SIG-M5 treated with dmso at 0.1 percent for 504 hours (cell line): ENCODE measurements around the gene TGFB2.

ENCODE experiments used
- DNase-seq: peaks from one replicate; lab custom pipeline; 2025; ENCODE audit not compliant: unreplicated experiment; lab: John Stamatoyannopoulos, UW

TGFB2 gene

DNA sequence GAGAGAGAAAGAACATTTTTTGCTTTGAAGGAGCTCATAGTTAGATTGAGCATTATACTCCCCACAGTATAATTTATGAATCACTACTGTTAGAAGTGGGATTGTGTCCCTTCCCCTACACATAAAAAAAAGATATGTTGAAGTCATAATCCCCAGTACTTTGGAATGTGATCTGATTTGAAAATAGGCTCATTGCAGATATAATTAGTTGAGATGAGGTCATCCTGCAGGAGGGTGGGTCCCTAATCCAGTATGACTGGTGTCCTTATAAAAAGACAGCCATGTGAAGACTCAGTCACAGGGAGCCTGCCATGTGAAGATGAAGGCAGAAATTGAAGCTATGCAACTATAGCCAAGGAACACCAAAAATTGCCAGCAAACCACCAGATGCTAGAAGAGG lies 76.4 kb downstream of the TGFB2 start:
- no peak for DNase-seq

DNA sequence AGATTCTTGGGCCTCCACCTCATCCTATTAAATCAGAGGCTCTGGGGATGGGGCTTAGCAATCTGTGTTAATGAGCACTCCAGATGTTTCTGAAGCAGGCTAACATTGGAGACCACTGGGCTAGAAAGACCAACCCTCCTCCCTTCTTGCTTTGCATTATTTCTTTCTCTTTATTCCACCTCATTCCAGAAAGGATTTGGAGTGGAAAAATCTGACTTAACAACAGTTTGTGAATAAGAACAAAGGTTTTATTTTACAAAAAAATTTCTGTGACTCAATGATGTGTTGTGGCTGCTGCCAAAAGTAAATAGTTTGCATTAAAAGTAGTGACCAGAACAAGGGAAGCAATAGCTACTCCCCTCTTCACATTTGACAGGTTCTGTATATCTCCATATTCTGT lies 79.4 kb downstream of the TGFB2 start:
- DNase-seq: no peak

DNA sequence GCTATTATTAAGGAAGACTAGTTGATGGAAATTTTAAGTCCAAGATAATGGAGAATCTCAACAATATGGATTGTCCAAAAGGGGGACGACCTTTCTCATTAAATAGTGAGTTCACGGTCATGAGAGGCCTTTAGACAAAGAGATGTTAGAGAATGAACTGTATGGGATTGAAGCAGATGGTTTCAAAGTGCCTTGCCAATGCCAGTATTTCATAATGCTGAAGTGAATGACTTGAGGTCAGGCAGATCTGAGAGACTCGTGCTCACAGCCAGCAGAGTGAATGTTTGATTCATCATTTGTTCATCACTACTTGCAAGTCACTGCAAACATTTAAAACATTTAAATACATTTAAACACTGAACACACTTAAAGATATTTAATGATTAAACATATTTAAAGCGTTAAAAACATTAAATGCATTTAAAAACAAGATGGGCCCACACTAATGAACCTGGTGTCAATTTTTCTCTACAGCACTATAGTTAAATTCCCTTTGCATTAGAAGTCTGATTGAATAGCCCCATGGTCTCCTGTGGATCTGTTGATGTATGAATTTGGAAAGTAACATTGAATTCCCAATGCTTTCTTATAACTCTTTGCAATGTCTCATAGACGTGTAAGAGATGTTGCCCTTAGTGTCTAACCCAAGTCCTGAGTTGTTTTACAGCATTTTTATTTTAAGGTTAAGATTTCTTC lies 80.7 kb downstream of the TGFB2 start:
- DNase-seq: no peak

DNA sequence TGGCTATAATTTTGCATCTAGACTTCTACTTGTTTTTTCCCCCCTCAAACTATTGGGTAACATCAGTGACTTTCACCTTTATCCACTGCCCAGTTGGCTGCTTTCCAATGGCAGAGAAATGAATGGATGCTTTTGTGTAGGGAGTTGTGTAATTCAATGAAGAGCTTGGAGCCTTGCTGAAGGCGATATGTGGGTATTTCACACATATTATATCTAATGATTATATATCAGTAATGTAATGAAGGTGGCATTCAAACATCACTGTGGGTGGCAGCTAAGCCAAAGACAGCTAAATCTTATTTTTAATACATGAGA lies 81.2 kb downstream of the TGFB2 start:
- no peak for DNase-seq

DNA sequence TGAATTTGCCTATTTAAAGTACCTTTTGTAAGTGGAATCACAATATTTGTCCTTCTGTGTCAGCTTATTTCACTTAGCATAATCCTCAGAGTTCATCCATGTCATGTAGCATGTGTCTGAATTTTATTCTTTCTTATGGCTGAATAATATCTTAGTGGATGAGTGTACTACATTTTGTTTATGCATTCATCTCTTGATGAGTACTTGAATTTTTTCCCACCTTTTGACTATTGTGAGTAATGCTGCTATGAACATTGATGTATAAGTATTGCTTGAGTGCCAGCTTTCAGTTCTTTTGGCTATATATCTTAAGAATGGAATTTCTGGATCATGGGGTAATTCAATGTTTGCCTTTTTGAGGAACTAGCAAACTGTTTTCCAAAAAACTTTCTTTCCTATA lies 84.2 kb downstream of the TGFB2 start:
- no peak for DNase-seq

DNA sequence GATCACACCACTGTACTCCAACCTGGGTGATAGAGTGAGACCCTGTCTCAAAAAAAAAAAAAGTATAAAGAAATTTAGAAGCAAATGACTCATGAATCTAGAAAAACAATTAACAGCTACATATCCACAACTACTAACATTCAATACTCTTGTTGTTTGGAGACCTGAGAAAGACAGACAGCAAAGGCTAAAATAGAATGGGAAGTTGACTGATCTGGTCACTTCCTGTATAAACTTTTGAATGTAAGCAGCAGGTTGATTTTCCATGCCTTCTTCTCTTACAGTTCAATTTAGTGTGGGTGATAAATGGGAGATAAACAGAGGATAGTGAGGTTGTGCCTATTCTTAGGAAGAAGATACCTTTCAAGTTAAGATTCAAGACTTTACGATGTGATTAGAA lies 85.2 kb downstream of the TGFB2 start:
- DNase-seq: no peak

DNA sequence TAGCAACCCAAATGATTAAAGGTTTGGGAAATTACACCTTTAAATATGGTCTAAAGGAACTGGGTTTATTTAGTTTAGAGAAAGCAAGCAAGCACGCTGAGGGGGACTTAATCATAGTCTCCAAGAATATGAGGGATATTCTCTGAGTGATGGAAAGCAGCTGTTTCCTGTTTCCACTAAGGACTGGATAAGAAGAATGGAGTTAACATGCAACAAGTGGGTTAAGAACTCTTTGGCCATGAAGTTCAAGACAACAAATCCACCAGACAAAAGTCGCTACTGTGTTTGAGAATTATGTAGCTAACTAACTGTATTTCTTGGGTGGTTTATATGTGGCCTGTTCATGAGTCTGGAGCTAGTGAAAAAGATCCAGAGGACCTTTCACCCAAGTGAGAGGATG lies 85.7 kb downstream of the TGFB2 start:
- DNase-seq: no peak

DNA sequence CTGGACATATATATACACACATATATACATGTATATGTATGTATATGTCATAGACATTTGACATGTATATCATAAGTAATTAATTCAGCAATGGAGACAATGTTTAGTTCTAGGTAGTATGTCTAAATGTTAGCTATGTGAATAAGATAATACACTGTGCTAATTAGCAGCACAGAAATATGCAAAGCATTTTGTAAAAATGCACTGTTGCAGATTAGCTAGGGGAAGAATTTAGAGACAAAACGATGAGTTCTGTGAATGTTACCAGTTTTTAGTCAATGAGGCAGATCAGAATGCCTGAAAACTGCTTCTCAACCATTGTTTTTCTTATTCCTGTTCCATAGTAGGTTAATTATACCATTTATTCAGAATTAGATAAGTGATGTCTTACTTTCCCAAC lies 86.3 kb downstream of the TGFB2 start:
- no peak for DNase-seq

DNA sequence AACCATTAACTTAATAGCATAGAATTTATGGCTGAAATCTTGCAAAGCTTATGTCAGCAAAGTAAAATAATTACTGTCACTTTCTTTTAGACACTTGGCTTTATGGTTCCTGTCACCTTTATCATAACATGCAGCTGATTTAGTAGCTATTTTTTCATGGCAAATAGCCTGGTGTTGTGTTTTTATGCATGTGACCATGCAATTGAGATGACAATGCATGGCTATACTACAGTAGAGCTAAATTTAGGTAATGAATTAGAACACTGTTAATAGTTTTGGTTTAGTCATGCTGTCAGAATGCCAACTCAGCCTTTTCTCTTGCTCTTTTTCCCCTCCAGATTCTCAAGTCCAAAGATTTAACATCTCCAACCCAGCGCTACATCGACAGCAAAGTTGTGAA lies 88.6 kb downstream of the TGFB2 start:
- no peak for DNase-seq

DNA sequence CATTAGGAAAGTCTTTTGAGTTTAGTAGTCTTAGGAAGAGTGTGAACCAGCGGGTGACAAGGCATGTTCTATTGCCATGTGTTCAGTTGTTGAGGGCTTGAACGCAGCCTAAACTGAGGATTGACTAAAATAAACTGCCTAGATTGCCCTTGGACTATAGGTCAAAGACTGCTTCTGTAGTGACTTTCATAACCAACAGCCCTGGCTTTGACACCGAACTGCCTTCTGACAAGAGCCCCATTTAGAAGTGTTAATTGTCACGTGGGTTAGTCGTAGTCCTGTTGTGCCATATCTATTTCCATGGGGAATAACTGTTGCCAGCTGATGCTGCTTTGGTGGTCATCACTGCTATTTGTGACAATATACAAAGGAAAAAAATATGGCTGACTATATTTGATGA lies 90.4 kb downstream of the TGFB2 start:
- no peak for DNase-seq

DNA sequence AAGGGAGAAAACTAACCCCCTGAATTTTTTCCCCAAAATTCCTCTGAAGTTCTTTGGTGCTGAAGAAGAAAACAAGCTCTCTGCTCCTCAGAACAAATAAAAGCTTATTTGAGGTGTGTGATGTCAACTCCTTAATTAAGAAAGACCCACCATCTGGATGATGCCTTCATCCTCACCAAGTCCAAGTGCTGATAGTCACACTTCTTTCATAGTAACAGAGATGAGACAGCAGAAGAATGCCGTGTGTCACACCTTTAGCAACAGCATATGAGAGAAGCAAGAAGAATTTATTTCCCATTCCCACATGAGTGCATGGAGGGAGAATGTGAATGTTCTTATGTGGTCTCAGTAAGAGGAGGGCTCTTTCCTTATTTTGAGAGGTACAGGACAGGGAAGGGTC lies 91.2 kb downstream of the TGFB2 start:
- DNase-seq: no peak

DNA sequence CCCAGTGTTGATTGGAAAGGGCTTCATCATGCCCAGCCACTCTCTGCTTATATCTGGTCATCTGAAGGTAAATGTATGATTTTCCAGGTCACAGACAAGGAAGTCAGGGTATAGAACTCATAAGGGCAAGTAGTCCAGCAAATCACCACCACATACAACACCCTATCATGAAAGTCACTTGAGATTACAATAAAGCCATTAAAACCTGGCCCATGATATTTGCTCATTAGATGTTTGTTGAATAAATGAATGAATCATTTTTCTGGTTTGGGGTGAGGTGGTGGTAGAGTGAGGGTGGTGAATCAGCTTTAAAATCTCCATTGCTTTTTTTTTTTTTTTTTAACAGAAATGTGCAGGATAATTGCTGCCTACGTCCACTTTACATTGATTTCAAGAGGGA lies 91.9 kb downstream of the TGFB2 start:
- DNase-seq: no peak

DNA sequence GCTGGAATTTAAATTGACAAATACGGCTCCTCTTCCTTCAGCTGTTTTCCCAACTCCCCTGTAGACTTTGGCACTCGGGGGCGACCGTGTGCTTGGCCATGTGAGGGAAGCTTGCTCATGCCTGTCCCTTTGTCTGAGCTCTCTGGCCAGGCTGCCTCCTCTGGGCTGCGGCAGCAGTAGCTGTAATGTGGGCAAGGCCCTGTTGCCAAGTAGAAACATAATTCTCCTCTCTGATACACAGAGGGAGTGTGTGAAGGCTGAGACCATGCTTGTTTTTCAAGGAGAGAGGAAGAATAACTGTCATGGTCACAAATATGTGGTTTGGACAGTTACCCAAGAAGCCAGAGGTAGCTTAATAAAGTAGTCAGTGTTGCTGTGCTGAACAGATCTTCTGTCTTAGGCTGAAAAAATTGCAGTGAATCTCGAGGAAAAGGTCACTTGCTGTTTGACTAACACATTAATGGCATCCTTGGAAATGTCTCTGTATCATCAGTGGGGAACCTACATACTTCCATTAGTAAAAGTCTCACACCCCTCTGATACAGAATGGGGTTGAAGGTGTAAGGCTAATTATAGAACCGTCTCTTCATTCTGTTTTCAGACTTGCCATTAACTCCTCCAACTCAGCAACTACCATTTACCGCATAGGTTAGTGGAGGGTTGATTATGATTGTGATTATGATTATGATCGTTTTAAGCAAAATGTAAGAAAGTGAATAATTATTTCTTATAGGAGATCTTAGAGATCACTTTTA lies 94.6 kb downstream of the TGFB2 start:
- no peak for DNase-seq

DNA sequence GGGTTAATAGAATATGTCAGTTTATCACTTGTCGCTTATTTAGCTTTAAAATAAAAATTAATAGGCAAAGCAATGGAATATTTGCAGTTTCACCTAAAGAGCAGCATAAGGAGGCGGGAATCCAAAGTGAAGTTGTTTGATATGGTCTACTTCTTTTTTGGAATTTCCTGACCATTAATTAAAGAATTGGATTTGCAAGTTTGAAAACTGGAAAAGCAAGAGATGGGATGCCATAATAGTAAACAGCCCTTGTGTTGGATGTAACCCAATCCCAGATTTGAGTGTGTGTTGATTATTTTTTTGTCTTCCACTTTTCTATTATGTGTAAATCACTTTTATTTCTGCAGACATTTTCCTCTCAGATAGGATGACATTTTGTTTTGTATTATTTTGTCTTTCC lies 98.1 kb downstream of the TGFB2 start:
- DNase-seq: no peak

DNA sequence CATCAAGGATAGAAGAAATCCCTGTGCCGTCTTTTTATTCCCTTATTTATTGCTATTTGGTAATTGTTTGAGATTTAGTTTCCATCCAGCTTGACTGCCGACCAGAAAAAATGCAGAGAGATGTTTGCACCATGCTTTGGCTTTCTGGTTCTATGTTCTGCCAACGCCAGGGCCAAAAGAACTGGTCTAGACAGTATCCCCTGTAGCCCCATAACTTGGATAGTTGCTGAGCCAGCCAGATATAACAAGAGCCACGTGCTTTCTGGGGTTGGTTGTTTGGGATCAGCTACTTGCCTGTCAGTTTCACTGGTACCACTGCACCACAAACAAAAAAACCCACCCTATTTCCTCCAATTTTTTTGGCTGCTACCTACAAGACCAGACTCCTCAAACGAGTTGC lies 99.0 kb downstream of the TGFB2 start:
- DNase-seq: no peak

DNA sequence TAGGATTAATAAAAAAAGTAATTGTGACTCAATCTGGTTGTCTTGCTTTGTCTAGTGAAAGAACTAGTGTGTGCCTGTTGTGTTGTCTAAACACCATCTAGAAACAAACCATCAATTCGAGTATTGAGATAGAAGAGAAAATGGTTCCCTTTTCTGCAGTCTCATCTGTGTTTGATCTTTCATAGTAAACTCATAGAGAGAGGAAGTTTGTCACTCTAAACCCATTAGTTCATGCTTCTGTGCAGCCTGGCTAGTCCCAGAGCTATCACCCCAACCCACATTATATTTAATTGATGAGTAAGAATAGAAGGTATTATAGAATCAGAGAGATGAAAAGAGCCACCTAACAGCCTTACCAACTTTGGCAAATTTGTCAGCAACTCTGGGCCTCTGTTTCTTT lies 99.5 kb downstream of the TGFB2 start:
- DNase-seq: no peak

DNA sequence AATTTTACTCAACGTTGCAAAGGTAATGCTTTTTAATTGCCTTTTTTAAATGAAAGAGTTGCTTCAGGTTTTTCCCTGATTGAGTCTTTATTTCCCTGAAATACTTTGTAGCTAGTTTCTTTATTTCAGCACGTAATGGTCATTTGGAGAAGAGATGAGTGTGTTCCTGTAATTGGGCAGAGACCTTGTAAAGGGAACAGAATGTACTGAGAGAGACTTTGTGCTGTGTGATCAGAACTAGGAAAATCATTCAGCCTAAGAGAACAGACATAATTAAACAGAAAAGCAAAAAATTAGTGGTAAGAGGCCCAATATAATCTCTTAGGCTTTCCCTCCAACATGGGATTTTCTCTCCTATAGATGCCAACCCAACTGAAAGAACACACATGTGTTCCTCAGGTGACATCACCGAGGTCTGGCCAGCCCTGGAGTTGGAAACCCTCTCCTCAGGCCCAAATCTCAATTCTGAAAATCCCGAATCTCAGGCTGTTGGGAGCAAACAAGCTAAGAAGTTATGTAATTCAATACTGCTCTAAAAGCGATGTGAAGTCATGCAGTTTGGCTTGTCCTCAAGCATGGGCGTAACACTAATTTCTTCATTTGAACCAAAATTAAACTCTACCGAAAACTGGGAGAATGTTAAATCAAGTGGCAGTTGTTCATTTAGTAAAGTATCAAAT lies 102.0 kb downstream of the TGFB2 start:
- no peak for DNase-seq

DNA sequence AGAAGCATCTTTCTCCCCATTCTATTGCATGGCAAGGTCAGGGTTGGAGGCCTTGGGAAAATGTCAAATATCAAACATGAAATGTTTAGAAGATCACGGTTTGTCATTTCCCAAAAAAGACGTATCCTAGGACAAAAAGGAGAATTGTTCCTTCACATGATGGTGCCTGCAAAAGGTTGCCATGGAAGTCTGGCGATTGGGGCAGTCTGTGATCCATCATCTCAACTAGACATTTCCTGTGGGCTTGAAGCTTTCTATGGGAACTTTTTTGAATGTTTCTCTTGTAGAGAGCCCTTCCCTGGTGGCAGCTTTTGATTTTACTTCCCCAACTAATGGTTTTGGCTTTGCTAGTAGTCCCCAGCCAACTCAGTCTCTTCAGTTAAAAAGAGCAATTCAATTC lies 106.3 kb downstream of the TGFB2 start:
- DNase-seq: no peak

DNA sequence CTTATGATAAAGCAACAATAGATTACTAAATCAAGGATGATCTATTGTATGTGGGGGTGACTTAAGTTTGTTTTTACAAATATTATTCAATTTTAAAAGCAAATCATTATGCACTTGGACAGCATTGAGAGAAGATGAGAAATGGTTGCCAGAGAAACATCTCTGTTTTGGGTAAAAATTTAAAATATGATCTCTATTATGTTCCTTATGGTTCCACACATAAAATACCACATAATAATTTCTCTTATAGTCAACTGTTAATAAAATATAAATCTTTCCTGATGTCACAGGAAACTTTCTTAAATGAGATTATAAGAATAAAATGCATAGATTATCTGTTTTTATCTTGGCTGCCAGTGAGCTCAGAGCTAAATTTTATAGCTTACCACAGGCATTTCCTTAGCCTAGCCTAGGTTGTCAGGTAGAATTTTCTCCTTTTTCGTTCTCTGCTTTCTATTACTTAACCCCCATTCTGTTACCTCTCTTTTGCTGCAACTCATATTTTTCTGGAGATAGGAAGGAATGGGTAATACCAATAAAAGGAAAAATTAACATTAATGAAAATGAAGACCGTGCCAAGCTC lies 109.7 kb downstream of the TGFB2 start:
- no peak for DNase-seq

DNA sequence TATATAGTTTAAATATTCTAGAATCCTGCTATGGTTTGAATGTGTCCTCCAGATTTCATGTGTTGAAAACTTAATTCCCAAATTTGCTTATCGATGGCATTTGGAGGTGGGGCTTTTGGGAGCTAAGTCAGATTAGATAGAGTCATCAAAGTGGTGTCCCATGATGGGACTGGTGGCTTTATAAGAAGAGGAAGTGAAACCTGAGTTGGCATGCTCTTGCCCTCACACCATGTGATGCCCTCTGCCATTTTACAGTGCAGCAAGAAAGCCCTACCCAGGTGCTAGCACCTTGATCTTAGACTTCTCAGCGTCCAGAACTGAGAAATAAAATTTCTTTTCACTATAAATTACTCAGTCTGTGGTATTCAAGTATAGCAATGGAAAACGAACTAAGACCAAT lies 111.3 kb downstream of the TGFB2 start:
- peak; percentile 34 for DNase-seq

DNA sequence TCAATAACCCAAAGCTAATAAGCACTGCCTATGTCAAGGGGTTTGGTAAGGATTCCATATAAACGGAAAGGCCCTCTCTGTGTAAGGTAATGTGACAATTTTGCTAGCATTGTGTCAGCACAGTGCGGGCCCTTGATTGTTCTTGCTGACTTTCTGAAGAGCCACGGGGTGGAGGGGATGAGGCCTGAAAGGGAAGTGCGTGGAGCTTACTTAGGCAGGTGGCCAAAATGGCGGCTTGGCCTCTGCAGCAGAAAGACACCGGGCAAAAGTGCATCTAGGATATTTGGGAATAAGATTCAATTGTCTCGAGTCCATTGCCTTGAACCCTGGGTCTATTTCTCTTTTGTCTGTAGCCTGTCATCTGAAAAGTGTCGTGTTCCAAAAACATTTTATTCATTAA lies 114.3 kb downstream of the TGFB2 start:
- DNase-seq: no peak
